GM19238 (cell line): ENCODE data around the gene OMA1.
"Not testable (repeated sequence)": the region's sequence is repeated elsewhere in the genome, so short reads cannot be mapped to it uniquely, and the experiment has no call there.

Experiments
- DNase-seq: peaks from one replicate; pipeline ENCODE4 v3.0.0; 2011; ENCODE audit warnings: low spot score; ENCODE audit not compliant: insufficient read length

Gene OMA1

GRCh38 chr1:58546520-58547308 is at the start of gene OMA1:
Gene OMA1 (minus strand): TSS chr1:58546726. CDS start chr1:58539294, 7,432 bp downstream.
- peak; percentile 92 for DNase-seq

GRCh38 chr1:58594546-58594945 is 48.0 kb upstream of the OMA1 start:
- DNase-seq = no peak

- no peak for DNase-seq
These were observed 46.1 kb upstream of the OMA1 start for GRCh38 chr1:58592522-58593134.

- no peak for DNase-seq
These were observed 45.3 kb upstream of the OMA1 start for GRCh38 chr1:58591806-58592205.

- no peak for DNase-seq
These were observed 43.5 kb upstream of the OMA1 start for GRCh38 chr1:58590019-58590418.

- DNase-seq = no peak
These were observed 41.9 kb upstream of the OMA1 start for GRCh38 chr1:58588396-58588795.

GRCh38 chr1:58587667-58588066 is 41.1 kb upstream of the OMA1 start:
- DNase-seq = no peak

GRCh38 chr1:58586271-58586670 is 39.7 kb upstream of the OMA1 start:
- no peak for DNase-seq

- no peak for DNase-seq
These were observed 39.1 kb upstream of the OMA1 start for GRCh38 chr1:58585581-58586151.

GRCh38 chr1:58585166-58585565 is 38.6 kb upstream of the OMA1 start:
- DNase-seq = no peak

- DNase-seq = no peak
These were observed 37.8 kb upstream of the OMA1 start for GRCh38 chr1:58584082-58584895.

- no peak for DNase-seq
These were observed 37.0 kb upstream of the OMA1 start for GRCh38 chr1:58583496-58583895.

- DNase-seq = not testable (repeated sequence)
These were observed 35.6 kb upstream of the OMA1 start for GRCh38 chr1:58582143-58582542.

- DNase-seq = no peak
These were observed 35.1 kb upstream of the OMA1 start for GRCh38 chr1:58581641-58582040.

GRCh38 chr1:58580186-58580585 is 33.7 kb upstream of the OMA1 start:
- DNase-seq = no peak

- no peak for DNase-seq
These were observed 31.1 kb upstream of the OMA1 start for GRCh38 chr1:58577654-58578030.

GRCh38 chr1:58576727-58577653 is 30.5 kb upstream of the OMA1 start, which contains the start of gene TACSTD2:
Gene TACSTD2 (minus strand): TSS chr1:58577252. CDS start chr1:58577156, 96 bp downstream.
- DNase-seq = no peak

- DNase-seq = no peak
These were observed 29.8 kb upstream of the OMA1 start for GRCh38 chr1:58576325-58576726.

- DNase-seq = no peak
These were observed 29.2 kb upstream of the OMA1 start for GRCh38 chr1:58575551-58576324.

GRCh38 chr1:58574816-58575215 is 28.3 kb upstream of the OMA1 start:
- DNase-seq = no peak
